CD4-positive, alpha-beta T cell treated with Interleukin-4 for 1 hour (primary cell): Measurements from ENCODE around the gene NR1D1.
"Not testable (repeated sequence)": the region's sequence is repeated elsewhere in the genome, so short reads cannot be mapped to it uniquely, and the experiment has no call there.

Experiments
- DNase-seq, 2 donors: peaks; one replicate each; pipeline ENCODE4 v3.0.0-alpha.2; 2020 to 2022

NR1D1 gene

GRCh38 chr17:40100419-40100668 lies at the start of gene NR1D1:
TSS of gene NR1D1 (minus strand) at chr17:40100589. CDS start at chr17:40100094, 495 bp downstream.
- DNase-seq, result no peak

GRCh38 chr17:40148527-40148926 lies 48.1 kb upstream of the NR1D1 start:
- no peak for DNase-seq

- DNase-seq, result no peak
Observed at GRCh38 chr17:40145476-40145875, 45.1 kb upstream of the NR1D1 start.

GRCh38 chr17:40143166-40143565 lies 42.8 kb upstream of the NR1D1 start:
- not testable (repeated sequence) for DNase-seq

GRCh38 chr17:40139566-40140058 lies 39.2 kb upstream of the NR1D1 start:
- no peak for DNase-seq

- no peak for DNase-seq
Observed at GRCh38 chr17:40135817-40136216, 35.4 kb upstream of the NR1D1 start.

GRCh38 chr17:40134184-40134583 lies 33.8 kb upstream of the NR1D1 start:
- no peak for DNase-seq

- peak in 1 of 2 donors; percentile 65 for DNase-seq
Observed at GRCh38 chr17:40130352-40131042, 30.1 kb upstream of the NR1D1 start.

- no peak for DNase-seq
Observed at GRCh38 chr17:40129498-40129897, 29.1 kb upstream of the NR1D1 start.

GRCh38 chr17:40124279-40125141 lies 24.1 kb upstream of the NR1D1 start:
- no peak for DNase-seq

- no peak for DNase-seq
Observed at GRCh38 chr17:40123811-40124114, 23.4 kb upstream of the NR1D1 start.

- peak; percentile 55 to 61 for DNase-seq
Observed at GRCh38 chr17:40122999-40123810, 22.8 kb upstream of the NR1D1 start.

GRCh38 chr17:40122136-40122998 lies 22.0 kb upstream of the NR1D1 start:
- DNase-seq, result peak in 1 of 2 donors; percentile 27

- DNase-seq, result peak; percentile 86 to 88
Observed at GRCh38 chr17:40121181-40122135, 21.1 kb upstream of the NR1D1 start, which contains the start of gene MSL1. TSS of gene MSL1 (plus strand) at chr17:40121971. CDS start at chr17:40122613, 642 bp downstream.

GRCh38 chr17:40115101-40115436 lies 14.7 kb upstream of the NR1D1 start:
- no peak for DNase-seq

GRCh38 chr17:40113907-40114245 lies 13.5 kb upstream of the NR1D1 start:
- no peak for DNase-seq

GRCh38 chr17:40113110-40113906 lies 12.9 kb upstream of the NR1D1 start:
- DNase-seq, result peak; percentile 94 to 96

- no peak for DNase-seq
Observed at GRCh38 chr17:40112718-40113109, 12.3 kb upstream of the NR1D1 start.

GRCh38 chr17:40112191-40112711 lies 11.9 kb upstream of the NR1D1 start:
- no peak for DNase-seq
